IPS-18c (cell line): ENCODE results near the gene ELMO1.

ENCODE experiments used
- H3K4me3 ChIP-seq: 2 replicates; pipeline ENCODE4 v1.7.0; 2013; ENCODE audit warnings: low read depth, mild to moderate bottlenecking, low read length, moderate library complexity; ENCODE audit not compliant: insufficient read depth
- H3K9me3 ChIP-seq: one replicate; pipeline ENCODE4 v1.6.1; 2013; ENCODE audit warnings: mild to moderate bottlenecking, low read length, moderate library complexity; ENCODE audit not compliant: control insufficient read depth, insufficient read depth

The ELMO1 gene

GRCh38 chr7:37085600-37085999 is 363.1 kb downstream of the ELMO1 start:
- H3K9me3 ChIP-seq: no peaks in the 10 kb centered on the region

GRCh38 chr7:37084303-37084702 is 364.4 kb downstream of the ELMO1 start:
- no peak overlapping the region for H3K4me3 ChIP-seq
- H3K9me3 ChIP-seq: no peaks in the 10 kb centered on the region

More at GRCh38 chr7:37085600-37085999, 363.1 kb downstream of the ELMO1 start:
- no peak overlapping the region for H3K4me3 ChIP-seq

GRCh38 chr7:37083311-37084096 is 365.2 kb downstream of the ELMO1 start:
- Histone ChIP-seq H3K4me3 (no peak overlapping the region), H3K9me3 (no peaks in the 10 kb centered on the region)

- H3K9me3 ChIP-seq: no peaks in the 10 kb centered on the region
- H3K4me3 ChIP-seq: no peak overlapping the region
Observed at GRCh38 chr7:37081436-37081835, 367.2 kb downstream of the ELMO1 start.

- Histone ChIP-seq H3K4me3 (no peak overlapping the region), H3K9me3 (no peaks in the 10 kb centered on the region)
Observed at GRCh38 chr7:37079420-37079819, 369.2 kb downstream of the ELMO1 start.

- Histone ChIP-seq H3K9me3 (no peaks in the 10 kb centered on the region), H3K4me3 (no peak overlapping the region)
Observed at GRCh38 chr7:37076668-37077067, 372.0 kb downstream of the ELMO1 start.

GRCh38 chr7:37074370-37074769 is 374.3 kb downstream of the ELMO1 start:
- Histone ChIP-seq H3K9me3 (no peaks in the 10 kb centered on the region), H3K4me3 (no peak overlapping the region)

GRCh38 chr7:37071124-37071523 is 377.5 kb downstream of the ELMO1 start:
- no peaks in the 10 kb centered on the region for H3K9me3 ChIP-seq
- H3K4me3 ChIP-seq: no peak overlapping the region

- no peaks in the 10 kb centered on the region for H3K9me3 ChIP-seq
- no peak overlapping the region for H3K4me3 ChIP-seq
Observed at GRCh38 chr7:37070471-37070870, 378.2 kb downstream of the ELMO1 start.

- Histone ChIP-seq H3K9me3 (no peaks in the 10 kb centered on the region), H3K4me3 (no peak overlapping the region)
Observed at GRCh38 chr7:37070031-37070430, 378.6 kb downstream of the ELMO1 start.

GRCh38 chr7:37069336-37069735 is 379.3 kb downstream of the ELMO1 start:
- Histone ChIP-seq H3K4me3 (no peak overlapping the region), H3K9me3 (no peaks in the 10 kb centered on the region)

- Histone ChIP-seq H3K4me3 (no peak overlapping the region), H3K9me3 (no peaks in the 10 kb centered on the region)
Observed at GRCh38 chr7:37068902-37069301, 379.8 kb downstream of the ELMO1 start.

GRCh38 chr7:37068038-37068437 is 380.6 kb downstream of the ELMO1 start:
- H3K4me3 ChIP-seq: no peak overlapping the region
- no peaks in the 10 kb centered on the region for H3K9me3 ChIP-seq

GRCh38 chr7:37065779-37066271 is 382.8 kb downstream of the ELMO1 start:
- no peaks in the 10 kb centered on the region for H3K9me3 ChIP-seq
- H3K4me3 ChIP-seq: no peak overlapping the region

- no peak overlapping the region for H3K4me3 ChIP-seq
- no peaks in the 10 kb centered on the region for H3K9me3 ChIP-seq
Observed at GRCh38 chr7:37062560-37062859, 386.2 kb downstream of the ELMO1 start.

- Histone ChIP-seq H3K4me3 (no peak overlapping the region), H3K9me3 (no peaks in the 10 kb centered on the region)
Observed at GRCh38 chr7:37061849-37062559, 386.7 kb downstream of the ELMO1 start.

- Histone ChIP-seq H3K4me3 (no peak overlapping the region), H3K9me3 (no peaks in the 10 kb centered on the region)
Observed at GRCh38 chr7:37056234-37056912, 392.3 kb downstream of the ELMO1 start.
